Measurements from ENCODE around the gene MTCL1. TPM values are rescaled to one million over a fixed set of nuclear protein-coding genes. Genes with fewer than 3 reads are reported as not detected.

Gene MTCL1
- total RNA-seq, 2 donors from 2014 or later = 15.3 to 27.7 TPM

- no peak overlapping the region for H3K4me3 ChIP-seq
- no peaks in the 10 kb centered on the region for H3K4me1 ChIP-seq
- no peak for TF ChIP-seq POLR2A (IDR thresholded peaks at IDR 0.05)
- no peak for TF ChIP-seq CTCF (IDR thresholded peaks at IDR 0.05)
- intact Hi-C loops (cut with DNase I) = no loop called here
- WGBS, 2 donors = 39 to 50% methylated on average over 1 of the region's 1 CpG
- peak; percentile 65 for ATAC-seq
- H3K9me3 ChIP-seq = no peaks in the 10 kb centered on the region
- H3K36me3 ChIP-seq (replicated peaks in 1 of 2; ENCODE audit: insufficient read depth in 1 of 2, low read depth in 2 of 2) = no peaks in the 10 kb centered on the region
- DNase-seq = no peak
- no peaks in the 10 kb centered on the region for H3K27me3 ChIP-seq
- H3K27ac ChIP-seq = no peak overlapping the region
Observed at GRCh38 chr18:8858888-8859511, 153.6 kb downstream of the MTCL1 start.

GRCh38 chr18:8860845-8861642 lies 155.7 kb downstream of the MTCL1 start:
- TF ChIP-seq POLR2A (IDR thresholded peaks at IDR 0.05) (no peak), CTCF (IDR thresholded peaks at IDR 0.05) (no peak)
- DNase-seq (no peak), ATAC-seq (no peak)
- Histone ChIP-seq H3K36me3 (replicated peaks in 1 of 2; ENCODE audit: insufficient read depth in 1 of 2, low read depth in 2 of 2) (no peaks in the 10 kb centered on the region), H3K27me3 (no peaks in the 10 kb centered on the region), H3K4me1 (no peaks in the 10 kb centered on the region), H3K9me3 (no peaks in the 10 kb centered on the region), H3K27ac (no peak overlapping the region), H3K4me3 (no peak overlapping the region)
- WGBS, 2 donors = 82 to 84% methylated on average over 6 of the region's 6 CpGs
- intact Hi-C loops (cut with DNase I) = no loop called here

GRCh38 chr18:8863427-8863826 lies 158.1 kb downstream of the MTCL1 start:
- H3K4me3 ChIP-seq = no peak overlapping the region
- no peaks in the 10 kb centered on the region for H3K4me1 ChIP-seq
- no peak for DNase-seq
- no peaks in the 10 kb centered on the region for H3K27me3 ChIP-seq
- H3K36me3 ChIP-seq (replicated peaks in 1 of 2; ENCODE audit: insufficient read depth in 1 of 2, low read depth in 2 of 2) = no peaks in the 10 kb centered on the region
- ATAC-seq = no peak
- WGBS, 2 donors = 72 to 78% methylated on average over 3 of the region's 3 CpGs
- TF ChIP-seq POLR2A (IDR thresholded peaks at IDR 0.05) (no peak), CTCF (IDR thresholded peaks at IDR 0.05) (no peak)
- H3K27ac ChIP-seq = no peak overlapping the region
- H3K9me3 ChIP-seq = no peaks in the 10 kb centered on the region
- intact Hi-C loops (cut with DNase I) = no loop called here

- Histone ChIP-seq H3K9me3 (no peaks in the 10 kb centered on the region), H3K27me3 (no peaks in the 10 kb centered on the region), H3K4me3 (no peak overlapping the region), H3K27ac (no peak overlapping the region), H3K36me3 (replicated peaks in 1 of 2; ENCODE audit: insufficient read depth in 1 of 2, low read depth in 2 of 2) (no peaks in the 10 kb centered on the region), H3K4me1 (no peaks in the 10 kb centered on the region)
- DNase-seq (no peak), ATAC-seq (no peak)
- TF ChIP-seq POLR2A (IDR thresholded peaks at IDR 0.05) = no peak
- no peak for TF ChIP-seq CTCF (IDR thresholded peaks at IDR 0.05)
- intact Hi-C loops (cut with DNase I) = no loop called here
- WGBS, 2 donors = 83 to 100% methylated on average over 4 of the region's 4 CpGs
Observed at GRCh38 chr18:8865934-8866333, 160.6 kb downstream of the MTCL1 start.
